CD4-positive, alpha-beta T cell (primary cell): Measurements from ENCODE around the gene EXOSC2. TPM values are rescaled to one million over a fixed set of nuclear protein-coding genes. Genes with fewer than 3 reads are reported as not detected.

Experiments used
- ATAC-seq: fragments of 200-7000 bp; cut with Tn5 transposase; one replicate; pipeline ENCODE4 v1.10.0; 2022; ENCODE audit warnings: mild to moderate bottlenecking; ENCODE audit not compliant: poor library complexity
- CTCF ChIA-PET: fragments of 350-600 bp; sonication (Branson Sonifier 250); formaldehyde crosslinking; loops from one replicate; lab custom pipeline; 2021; ENCODE audit warnings: antibody characterized with exemption, inconsistent platforms; lab: Charles Lee
- POLR2A ChIA-PET: fragments of 350-600 bp; sonication (Branson Sonifier 250); formaldehyde crosslinking; loops from one replicate; lab custom pipeline; 2021; ENCODE audit warnings: antibody characterized with exemption, inconsistent platforms; lab: Charles Lee
- DNase-seq, 14 experiments: peaks; one replicate each; pipeline ENCODE4 v3.0.0-alpha.2; 2013 to 2020; ENCODE audit warnings: mixed read lengths in 2 of 14
- H3K27ac ChIP-seq, 2 donors: one replicate each; pipeline versions ENCODE4 v1.5.1 to v1.7.0; 2013; ENCODE audit warnings: low read length in 2 of 2, low read depth in 1 of 2, mild to moderate bottlenecking in 1 of 2
- H3K27me3 ChIP-seq, 2 experiments: 1 replicate in 1 of 2; 2 replicates in 1 of 2; pipeline versions ENCODE4 v1.6.1 to v1.7.0; 2013; ENCODE audit warnings: low read length in 2 of 2, control low read depth in 1 of 2, mild to moderate bottlenecking in 1 of 2, moderate library complexity in 1 of 2; ENCODE audit not compliant: insufficient read depth in 2 of 2, control insufficient read depth in 1 of 2
- H3K36me3 ChIP-seq: one replicate; pipeline ENCODE4 v1.6.1; 2013; ENCODE audit warnings: low read length, control low read depth; ENCODE audit not compliant: insufficient read depth
- H3K4me1 ChIP-seq: one replicate; pipeline ENCODE4 v1.6.1; 2013; ENCODE audit warnings: low read length, control low read depth; ENCODE audit not compliant: insufficient read depth
- H3K4me3 ChIP-seq: one replicate; pipeline ENCODE4 v1.5.1; 2013; ENCODE audit warnings: mild to moderate bottlenecking, low read length, moderate library complexity
- H3K9me3 ChIP-seq, 2 experiments: 1 replicate in 1 of 2; 2 replicates in 1 of 2; pipeline versions ENCODE4 v1.6.1 to v1.7.0; 2013; ENCODE audit warnings: low read length in 2 of 2, mild to moderate bottlenecking in 2 of 2, control low read depth in 1 of 2, moderate library complexity in 1 of 2; ENCODE audit not compliant: control insufficient read depth in 1 of 2, insufficient read depth in 1 of 2
- H3K27ac Mint-ChIP-seq: one replicate; pipeline ENCODE4 v1.8.0; 2020; ENCODE audit warnings: mixed read lengths
- H3K27me3 Mint-ChIP-seq: one replicate; pipeline ENCODE4 v1.8.0; 2021; ENCODE audit warnings: mixed read lengths
- H3K36me3 Mint-ChIP-seq: one replicate; pipeline ENCODE4 v1.8.0; 2021; ENCODE audit warnings: low read depth, mixed read lengths
- H3K4me1 Mint-ChIP-seq: one replicate; pipeline ENCODE4 v1.8.0; 2021; ENCODE audit warnings: low read depth, mixed read lengths
- H3K4me3 Mint-ChIP-seq: one replicate; pipeline ENCODE4 v1.8.0; 2020; ENCODE audit warnings: mild to moderate bottlenecking, mixed read lengths
- H3K9me3 Mint-ChIP-seq: one replicate; pipeline ENCODE4 v1.8.0; 2020; ENCODE audit warnings: mixed read lengths
- CTCF ChIP-seq: fragments of 200-600 bp; IDR thresholded peaks from one replicate; pipeline ENCODE4 v1.8.0; 2022; ENCODE audit warnings: antibody characterized with exemption, mild to moderate bottlenecking
- intact Hi-C, 2 experiments: fragments of 100-400 bp; cut with DNase I in 1 of 2; cut with micrococcal nuclease in 1 of 2; formaldehyde crosslinking; loops; one replicate each; pipeline versions ENCODE4 v1.15.1 to v1.9.0; 2023 to 2025; cut with DNase I, micrococcal nuclease
- polyA plus RNA-seq, 2 donors: library from polyadenylated mRNA; unstranded; fragments of 120-200 nt; gene quantifications; one replicate each; pipeline ENCODE4 v1.2.1, GENCODE V29; 2013
- total RNA-seq, 174 experiments: library from RNA in 2 of 174; stranded (reverse) in 2 of 174; gene quantifications; one replicate each; pipeline ENCODE4 v1.2.3 and lab custom pipeline; 2021 to 2026

Gene EXOSC2
- total RNA-seq (10 to 100 TPM; 49.2 to 50.2 TPM), total RNA-seq (lab: John Stamatoyannopoulos, UW) (54.5 to 187 (median 89.4) reads per million in 172 experiments)
- polyA plus RNA-seq (2013, experiment 1 of 2), result 31.5 TPM
- polyA plus RNA-seq (2013, experiment 2 of 2), result 36.3 TPM

GRCh38 chr9:130693426-130694191, at the start of gene EXOSC2:
Gene EXOSC2, plus strand, starts transcription at chr9:130693780. Its CDS starts 12 bp downstream, at chr9:130693792.
- DNase-seq (peak; percentile 96 to 99 (median 98)), ATAC-seq (peak; percentile 98)
- Mint-ChIP-seq H3K36me3 (peaks cover 43% of the 10 kb centered on the region), H3K27me3 (no peaks in the 10 kb centered on the region), H3K4me3 (peak within 1 kb of the TSS; percentile 95), H3K27ac (peak within 1 kb of the TSS; percentile 79), H3K9me3 (no peaks in the 10 kb centered on the region), H3K4me1 (peaks cover 44% of the 10 kb centered on the region)
- Histone ChIP-seq H3K27me3 (no peaks in the 10 kb centered on the region), H3K27ac (peak within 1 kb of the TSS; percentile 42 to 57), H3K4me1 (peaks cover 31% of the 10 kb centered on the region), H3K36me3 (peaks cover 29% of the 10 kb centered on the region), H3K4me3 (peak within 1 kb of the TSS; percentile 77), H3K9me3 (peaks cover 0 to 8% of the 10 kb centered on the region in 2 experiments)
- TF ChIP-seq CTCF, result no peak
- POLR2A ChIA-PET, result interaction anchor here (1.0 to 2.3 kb wide), 7 partner anchors 8 to 565 kb away, joined by 4 to 19 read pairs (median 10); partner anchors contain the start of gene NUP214
- intact Hi-C loops, result loop anchor here (1.0 to 10.0 kb wide), 6 partner anchors 19 to 801 kb away; partner anchors contain the start of genes NUP214 (in 2 of the 2) and FUBP3 (in 1 of the 2)
- CTCF ChIA-PET, result interaction anchor here (1.5 to 2.5 kb wide), 4 partner anchors 8 to 173 kb away, joined by 4 to 15 read pairs (median 8); no protein-coding TSS in a partner anchor

GRCh38 chr9:130651221-130651620, 42.4 kb upstream of the EXOSC2 start:
- ATAC-seq (no peak), DNase-seq (no peak)
- ChIA-PET POLR2A (no interaction called here), CTCF (no interaction called here)
- Histone ChIP-seq H3K9me3 (peaks cover 2 to 5% of the 10 kb centered on the region in 2 experiments), H3K4me3 (no peak overlapping the region), H3K27me3 (peaks cover 0 to 11% of the 10 kb centered on the region in 2 experiments), H3K27ac (no peak overlapping the region), H3K4me1 (no peaks in the 10 kb centered on the region), H3K36me3 (no peaks in the 10 kb centered on the region)
- Mint-ChIP-seq H3K4me3 (no peak overlapping the region), H3K9me3 (peaks cover 4% of the 10 kb centered on the region), H3K4me1 (no peaks in the 10 kb centered on the region), H3K36me3 (no peaks in the 10 kb centered on the region), H3K27ac (no peak overlapping the region), H3K27me3 (peaks cover 23% of the 10 kb centered on the region)
- TF ChIP-seq CTCF, result no peak
- intact Hi-C loops, result no loop called here

GRCh38 chr9:130651752-130652151, 41.8 kb upstream of the EXOSC2 start:
- H3K9me3 Mint-ChIP-seq, result peaks cover 2% of the 10 kb centered on the region
- CTCF ChIA-PET, result no interaction called here

More at GRCh38 chr9:130651752-130652151, 41.8 kb upstream of the EXOSC2 start:
- Mint-ChIP-seq H3K27me3 (peaks cover 25% of the 10 kb centered on the region), H3K36me3 (no peaks in the 10 kb centered on the region), H3K4me1 (no peaks in the 10 kb centered on the region), H3K27ac (no peak overlapping the region), H3K4me3 (no peak overlapping the region)
- ATAC-seq (no peak), DNase-seq (no peak)
- Histone ChIP-seq H3K27me3 (peaks cover under 1 to 17% of the 10 kb centered on the region in 2 experiments), H3K36me3 (no peaks in the 10 kb centered on the region), H3K27ac (no peak overlapping the region), H3K4me3 (no peak overlapping the region), H3K4me1 (no peaks in the 10 kb centered on the region), H3K9me3 (peaks cover 0 to 2% of the 10 kb centered on the region in 2 experiments)
- intact Hi-C loops, result no loop called here
- TF ChIP-seq CTCF, result no peak
- POLR2A ChIA-PET, result no interaction called here
